GM12878 (cell line): ENCODE measurements around the gene CHFR. TPM values are rescaled to one million over a fixed set of nuclear protein-coding genes. Genes with fewer than 3 reads are reported as not detected.

Source experiments
- ATAC-seq: fragments of 200-7000 bp; cut with Tn5 transposase; 3 replicates; pipeline ENCODE4 v1.9.1; 2020; ENCODE audit warnings: mild to moderate bottlenecking, moderate library complexity
- BruUV-seq: library from RNA; stranded (reverse); fragments of 400-500 nt; replicated peaks from 2 replicates; lab custom pipeline; 2021; lab: Mats Ljungman, UMichigan
- CTCF ChIA-PET: fragments of 300-600 bp; sonication (Branson Sonifier 250); formaldehyde crosslinking; extraction: SDS; loops from one replicate; lab custom pipeline; 2021; ENCODE audit warnings: inconsistent platforms; lab: Yijun Ruan, JAX
- POLR2A ChIA-PET: fragments of 350-600 bp; formaldehyde crosslinking; extraction: SDS; loops from one replicate; lab custom pipeline; 2021; ENCODE audit warnings: inconsistent platforms; lab: Charles Lee
- RAD21 ChIA-PET: fragments of 300-600 bp; sonication (Branson Sonifier 250); formaldehyde crosslinking; loops from one replicate; lab custom pipeline; 2023; ENCODE audit warnings: antibody characterized with exemption; ENCODE audit not compliant: unreplicated experiment; lab: Charles Lee
- SMC1A ChIA-PET: fragments of 300-600 bp; sonication (Branson Sonifier 250); formaldehyde crosslinking; loops from one replicate; lab custom pipeline; 2023; ENCODE audit not compliant: unreplicated experiment, uncharacterized antibody; lab: Charles Lee
- DNase-seq: peaks from one replicate; pipeline ENCODE4 v3.0.0-alpha.2; 2011; ENCODE audit warnings: low read depth, low spot score
- FAIRE-seq: peaks from 3 replicates; lab custom pipeline; 2011; peaks lifted over from hg19 to GRCh38; lab: Jason Lieb, UNC
- H2AFZ ChIP-seq: 2 replicates; pipeline ENCODE4 v1.6.0; 2011; ENCODE audit warnings: low read depth, low read length, control low read depth; ENCODE audit not compliant: control insufficient read depth
- H3K27ac ChIP-seq: 2 replicates; pipeline ENCODE4 v1.5.1; 2011; ENCODE audit warnings: control low read depth; ENCODE audit not compliant: control insufficient read depth, insufficient read depth
- H3K27me3 ChIP-seq, 2 experiments: replicated peaks in 1 of 2; 2 replicates each; pipeline versions ENCODE4 v1.6.0 to v1.6.1; 2011; ENCODE audit warnings: low read length in 1 of 2; ENCODE audit not compliant: control insufficient read depth in 2 of 2, insufficient read depth in 2 of 2
- H3K36me3 ChIP-seq, 2 experiments: 2 replicates each; pipeline ENCODE4 v1.5.1; 2011; ENCODE audit warnings: low read length in 1 of 2; ENCODE audit not compliant: control insufficient read depth in 2 of 2, insufficient read depth in 2 of 2
- H3K4me1 ChIP-seq: 2 replicates; pipeline ENCODE4 v1.6.1; 2011; ENCODE audit warnings: mild to moderate bottlenecking, low read length, moderate library complexity, mixed read lengths; ENCODE audit not compliant: control insufficient read depth, insufficient read depth
- H3K4me2 ChIP-seq: 2 replicates; pipeline ENCODE4 v1.6.0; 2011; ENCODE audit warnings: control low read depth; ENCODE audit not compliant: control insufficient read depth, insufficient read depth
- H3K4me3 ChIP-seq: fragments of 200-600 bp; sonication (generic); 2 replicates; pipeline ENCODE4 v1.5.1; 2016
- H3K79me2 ChIP-seq: 2 replicates; pipeline ENCODE4 v1.6.0; 2011; ENCODE audit warnings: low read length; ENCODE audit not compliant: control insufficient read depth, insufficient read depth
- H3K9ac ChIP-seq: 2 replicates; pipeline ENCODE4 v1.8.0; 2011; ENCODE audit warnings: low read length, control low read depth, mixed read lengths; ENCODE audit not compliant: control insufficient read depth, insufficient read depth
- H3K9me3 ChIP-seq: replicated peaks from 3 replicates; pipeline ENCODE4 v1.5.1; 2011; ENCODE audit warnings: mild to moderate bottlenecking, low read length; ENCODE audit not compliant: control insufficient read depth, insufficient read depth
- H4K20me1 ChIP-seq: 2 replicates; pipeline ENCODE4 v1.6.0; 2011; ENCODE audit not compliant: control insufficient read depth, insufficient read depth
- BACH1 ChIP-seq: fragments of 450-650 bp; IDR thresholded peaks from 2 replicates; pipeline ENCODE4 v1.6.1; 2017; ENCODE audit warnings: mild to moderate bottlenecking, borderline replicate concordance
- BCL11A ChIP-seq: IDR thresholded peaks from 2 replicates; pipeline ENCODE4 v1.6.1; 2011; ENCODE audit warnings: low read depth, low read length
- CEBPB ChIP-seq, 2 experiments: fragments of 150-350 bp in 1 of 2; IDR thresholded peaks; 2 replicates each; pipeline ENCODE4 v1.6.1; 2012 to 2014; ENCODE audit warnings: low read depth in 2 of 2, low read length in 2 of 2, borderline replicate concordance in 1 of 2, inconsistent platforms in 1 of 2
- CEBPZ ChIP-seq: fragments of 150-350 bp; IDR thresholded peaks from 2 replicates; pipeline ENCODE4 v1.6.1; 2016; ENCODE audit warnings: low read depth, low read length
- CHD1 ChIP-seq: IDR thresholded peaks from 2 replicates; pipeline ENCODE4 v1.6.1; 2012; ENCODE audit warnings: low read depth, low read length, improper control_type of control experiment
- CHD2 ChIP-seq: IDR thresholded peaks from 2 replicates; pipeline ENCODE4 v1.6.1; 2011; ENCODE audit warnings: low read depth, low read length, improper control_type of control experiment, borderline replicate concordance
- DPF2 ChIP-seq: fragments of 450-650 bp; IDR thresholded peaks from 2 replicates; pipeline ENCODE4 v1.6.1; 2017; ENCODE audit warnings: mild to moderate bottlenecking
- FOS ChIP-seq: IDR thresholded peaks from 3 replicates; pipeline ENCODE4 v1.6.1; 2011; ENCODE audit warnings: borderline replicate concordance; ENCODE audit not compliant: insufficient read length; ENCODE audit errors: extremely low read depth
- IKZF1 ChIP-seq: fragments of 450-650 bp; conservative IDR thresholded peaks from 2 replicates; pipeline ENCODE4 v1.6.1; 2017; ENCODE audit warnings: antibody characterized with exemption, mild to moderate bottlenecking
- LARP7 ChIP-seq: fragments of 450-650 bp; IDR thresholded peaks from 2 replicates; pipeline ENCODE4 v1.6.1; 2017; ENCODE audit warnings: mild to moderate bottlenecking
- MTA3 ChIP-seq: IDR thresholded peaks from 2 replicates; pipeline ENCODE4 v1.6.1; 2012; ENCODE audit warnings: low read length, inconsistent platforms, borderline replicate concordance
- NFIC ChIP-seq: IDR thresholded peaks from 2 replicates; pipeline ENCODE4 v1.6.1; 2012; ENCODE audit warnings: low read depth, mild to moderate bottlenecking, inconsistent platforms, low read length, moderate library complexity
- NR2C1 ChIP-seq: fragments of 450-650 bp; IDR thresholded peaks from 2 replicates; pipeline ENCODE4 v1.6.1; 2017; ENCODE audit warnings: antibody characterized with exemption, mild to moderate bottlenecking, moderate library complexity
- POLR2AphosphoS2 ChIP-seq: IDR thresholded peaks from 2 replicates; pipeline ENCODE4 v1.6.1; 2011; ENCODE audit warnings: low read depth, mild to moderate bottlenecking, low read length, improper control_type of control experiment, moderate library complexity
- RBBP5 ChIP-seq: fragments of 200-600 bp; sonication (generic); conservative IDR thresholded peaks from 2 replicates; pipeline ENCODE4 v1.6.1; 2016
- STAT3 ChIP-seq: IDR thresholded peaks from 2 replicates; pipeline ENCODE4 v1.6.1; 2011; ENCODE audit warnings: low read depth, low read length, improper control_type of control experiment
- SUPT20H ChIP-seq: IDR thresholded peaks from 2 replicates; pipeline ENCODE4 v1.6.1; 2011; ENCODE audit warnings: low read depth, mild to moderate bottlenecking, low read length, moderate library complexity, borderline replicate concordance; ENCODE audit not compliant: control insufficient read depth
- USF1 ChIP-seq: IDR thresholded peaks from 2 replicates; pipeline ENCODE4 v1.6.1; 2011; ENCODE audit warnings: borderline replicate concordance, low read depth, mild to moderate bottlenecking, moderate library complexity, mixed read lengths, low read length; ENCODE audit not compliant: insufficient read depth; ENCODE audit errors: extremely low read length
- WGBS: methylation state at CpG from one replicate; pipeline ENCODE4 v1.1.6; 2016; ENCODE audit warnings: low lambda C conversion rate; ENCODE audit not compliant: insufficient replicate concordance, insufficient coverage; ENCODE audit errors: missing lambda C conversion rate; 5-methylcytosine and 5-hydroxymethylcytosine counted together
- in situ Hi-C: fragments of 300-500 bp; cut with MboI; formaldehyde crosslinking; loops from 9 replicates; pipeline ENCODE4 v1.14.3; 2018; ENCODE audit warnings: mixed read lengths
- intact Hi-C: fragments of 100-400 bp; cut with micrococcal nuclease; formaldehyde crosslinking; loops from one replicate; pipeline ENCODE4 v1.14.2; 2022; ENCODE audit not compliant: unreplicated experiment
- polyA plus RNA-seq, 11 experiments: library from polyadenylated mRNA; depleted of rRNA in 4 of 11; unstranded in 6 of 11; stranded (reverse) in 5 of 11; fragments of >200 nt; fragmentation: Nextera tagmentation in 4 of 11; fragmentation: Illumina TruSeq in 1 of 11; extraction: Ambion mirVana in 4 of 11; extraction: Trizol in 1 of 11; gene quantifications; 1 replicate in 1 of 11; 2 replicates in 10 of 11; pipeline versions ENCODE4 v1.2.1 to v1.2.3, GENCODE V29; 2011 to 2016; ENCODE audit warnings: inconsistent platforms in 2 of 11, missing spikeins in 2 of 11, low read depth in 1 of 11
- total RNA-seq, 4 experiments: library from RNA; depleted of rRNA in 3 of 4; stranded (reverse); fragments of >200 nt in 3 of 4; fragmentation: Illumina TruSeq in 1 of 4; extraction: Trizol in 1 of 4; gene quantifications; 2 replicates each; pipeline versions ENCODE4 v1.2.1 to v1.2.3, GENCODE V29; 2013 to 2021
- TF ChIP-seq, protein P1 (sequence below): fragments of 450-650 bp; IDR thresholded peaks from 2 replicates; pipeline ENCODE4 v1.6.1; 2017; ENCODE audit warnings: mild to moderate bottlenecking, moderate library complexity

CHFR gene
- total and polyA plus RNA-seq, 10 of the 15 experiments (the other 5 are each of a cell fraction or from before 2014, with no cell fraction given), result 1.1 to 49.4 (median 34.4) TPM

DNA sequence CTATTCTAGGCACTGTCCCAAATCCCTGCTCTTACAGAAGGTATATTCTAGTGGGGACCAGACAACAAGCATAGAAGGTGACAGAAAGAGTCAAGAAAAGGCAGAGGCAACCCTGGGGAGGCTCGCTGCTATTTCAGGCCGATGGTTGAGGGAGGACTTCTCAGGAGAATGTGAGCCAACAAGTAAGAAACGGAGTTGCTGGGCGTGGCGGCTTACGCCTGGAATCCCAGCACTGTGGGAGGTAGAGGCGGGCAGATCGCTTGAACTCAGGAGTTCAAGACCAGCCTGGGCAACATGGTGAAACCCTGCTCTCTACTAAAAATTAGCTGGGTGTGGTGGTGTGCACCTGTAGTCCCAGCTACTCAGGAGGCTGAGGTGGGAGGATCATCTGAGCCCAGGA, 54.1 kb downstream of the CHFR start:
- no peak overlapping the region for H3K9ac ChIP-seq
- no peaks in the 10 kb centered on the region for H3K9me3 ChIP-seq
- H4K20me1 ChIP-seq, result no peaks in the 10 kb centered on the region
- peaks cover 2% of the 10 kb centered on the region for H3K79me2 ChIP-seq
- H3K27me3 ChIP-seq, result no peaks in the 10 kb centered on the region
- no peak overlapping the region for H3K4me3 ChIP-seq
- CTCF ChIA-PET, result no interaction called here
- RAD21 ChIA-PET, result no interaction called here
- in situ Hi-C loops, result no loop called here
- intact Hi-C loops, result no loop called here
- POLR2A ChIA-PET, result no interaction called here
- SMC1A ChIA-PET, result no interaction called here
- FAIRE-seq, result no peak
- no peak overlapping the region for H3K4me2 ChIP-seq
- BruUV-seq, result no TSS peak
- no peaks in the 10 kb centered on the region; a peak in 2 of 4 replicates for H3K36me3 ChIP-seq
- ATAC-seq, result no peak
- 98% methylated on average over 8 of the region's 8 CpGs for WGBS
- no peaks in the 10 kb centered on the region for H3K4me1 ChIP-seq
- DNase-seq, result no peak
- no peak overlapping the region for H3K27ac ChIP-seq
- no peak overlapping the region for H2AFZ ChIP-seq
- TF ChIP-seq SUPT20H (no peak), CHD1 (no peak), FOS (no peak), IKZF1 (no peak), USF1 (no peak), MTA3 (no peak), POLR2AphosphoS2 (no peak), CEBPB (IDR thresholded peaks at IDR 0.05; ENCODE audit: borderline replicate concordance in 1 of 2, low read depth in 2 of 2, low read length in 2 of 2) (no peak), BACH1 (no peak), CHD2 (no peak), DPF2 (no peak), BCL11A (no peak), LARP7 (no peak), NFIC (no peak), RBBP5 (no peak), CEBPZ (no peak), STAT3 (no peak), NR2C1 (no peak)
- TF ChIP-seq, protein P1, sequence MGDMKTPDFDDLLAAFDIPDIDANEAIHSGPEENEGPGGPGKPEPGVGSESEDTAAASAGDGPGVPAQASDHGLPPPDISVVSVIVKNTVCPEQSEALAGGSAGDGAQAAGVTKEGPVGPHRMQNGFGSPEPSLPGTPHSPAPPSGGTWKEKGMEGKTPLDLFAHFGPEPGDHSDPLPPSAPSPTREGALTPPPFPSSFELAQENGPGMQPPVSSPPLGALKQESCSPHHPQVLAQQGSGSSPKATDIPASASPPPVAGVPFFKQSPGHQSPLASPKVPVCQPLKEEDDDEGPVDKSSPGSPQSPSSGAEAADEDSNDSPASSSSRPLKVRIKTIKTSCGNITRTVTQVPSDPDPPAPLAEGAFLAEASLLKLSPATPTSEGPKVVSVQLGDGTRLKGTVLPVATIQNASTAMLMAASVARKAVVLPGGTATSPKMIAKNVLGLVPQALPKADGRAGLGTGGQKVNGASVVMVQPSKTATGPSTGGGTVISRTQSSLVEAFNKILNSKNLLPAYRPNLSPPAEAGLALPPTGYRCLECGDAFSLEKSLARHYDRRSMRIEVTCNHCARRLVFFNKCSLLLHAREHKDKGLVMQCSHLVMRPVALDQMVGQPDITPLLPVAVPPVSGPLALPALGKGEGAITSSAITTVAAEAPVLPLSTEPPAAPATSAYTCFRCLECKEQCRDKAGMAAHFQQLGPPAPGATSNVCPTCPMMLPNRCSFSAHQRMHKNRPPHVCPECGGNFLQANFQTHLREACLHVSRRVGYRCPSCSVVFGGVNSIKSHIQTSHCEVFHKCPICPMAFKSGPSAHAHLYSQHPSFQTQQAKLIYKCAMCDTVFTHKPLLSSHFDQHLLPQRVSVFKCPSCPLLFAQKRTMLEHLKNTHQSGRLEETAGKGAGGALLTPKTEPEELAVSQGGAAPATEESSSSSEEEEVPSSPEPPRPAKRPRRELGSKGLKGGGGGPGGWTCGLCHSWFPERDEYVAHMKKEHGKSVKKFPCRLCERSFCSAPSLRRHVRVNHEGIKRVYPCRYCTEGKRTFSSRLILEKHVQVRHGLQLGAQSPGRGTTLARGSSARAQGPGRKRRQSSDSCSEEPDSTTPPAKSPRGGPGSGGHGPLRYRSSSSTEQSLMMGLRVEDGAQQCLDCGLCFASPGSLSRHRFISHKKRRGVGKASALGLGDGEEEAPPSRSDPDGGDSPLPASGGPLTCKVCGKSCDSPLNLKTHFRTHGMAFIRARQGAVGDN, result no peak
